ENCODE measurements around the gene CNP. TPM values are rescaled to one million over a fixed set of nuclear protein-coding genes. Genes with fewer than 3 reads are reported as not detected.

The CNP gene
- total RNA-seq, 1 experiment from 2014 or later = 78.5 TPM

DNA sequence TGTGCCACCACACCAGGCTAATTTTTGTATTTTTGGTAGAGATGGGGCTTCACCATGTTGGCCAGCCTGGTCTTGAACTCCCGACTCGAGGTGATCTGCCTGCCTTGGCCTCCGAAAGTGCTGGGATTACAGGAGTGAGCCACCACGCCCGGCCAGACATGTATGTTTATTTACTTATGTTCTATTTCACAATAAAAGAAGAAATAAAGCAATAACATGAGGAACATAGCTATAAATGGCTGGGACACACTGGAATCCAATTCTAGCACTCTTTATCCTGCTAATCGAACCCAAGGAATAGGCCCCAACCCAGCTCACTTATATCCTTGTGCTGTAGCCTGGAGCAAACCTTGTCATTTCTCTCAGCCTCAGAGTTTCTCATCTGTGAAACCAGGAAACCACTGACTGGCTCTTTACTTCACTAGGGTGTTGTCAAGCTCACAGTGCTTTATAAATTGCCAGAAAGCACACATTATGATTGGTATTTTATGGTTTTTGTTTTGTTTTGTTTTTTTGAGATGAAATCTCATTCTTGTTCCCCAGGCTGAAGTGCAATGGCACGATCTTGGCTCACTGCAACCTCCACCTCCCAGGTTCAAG, 40.5 kb upstream of the CNP start:
- Mint-ChIP-seq H3K9me3 (no peaks in the 10 kb centered on the region), H3K27ac (no peak overlapping the region), H3K4me1 (peaks cover 11 to 13% of the 10 kb centered on the region in 2 experiments), H3K27me3 (ENCODE audit: low read depth) (no peaks in the 10 kb centered on the region), H3K36me3 (ENCODE audit: insufficient read depth in 1 of 3, low read depth in 3 of 3) (no peaks in the 10 kb centered on the region), H3K4me3 (no peak overlapping the region)
- no peak overlapping the region for H3K18ac ChIP-seq (ENCODE audit: insufficient read length, low read depth, low read length)
- TF ChIP-seq, protein P1, sequence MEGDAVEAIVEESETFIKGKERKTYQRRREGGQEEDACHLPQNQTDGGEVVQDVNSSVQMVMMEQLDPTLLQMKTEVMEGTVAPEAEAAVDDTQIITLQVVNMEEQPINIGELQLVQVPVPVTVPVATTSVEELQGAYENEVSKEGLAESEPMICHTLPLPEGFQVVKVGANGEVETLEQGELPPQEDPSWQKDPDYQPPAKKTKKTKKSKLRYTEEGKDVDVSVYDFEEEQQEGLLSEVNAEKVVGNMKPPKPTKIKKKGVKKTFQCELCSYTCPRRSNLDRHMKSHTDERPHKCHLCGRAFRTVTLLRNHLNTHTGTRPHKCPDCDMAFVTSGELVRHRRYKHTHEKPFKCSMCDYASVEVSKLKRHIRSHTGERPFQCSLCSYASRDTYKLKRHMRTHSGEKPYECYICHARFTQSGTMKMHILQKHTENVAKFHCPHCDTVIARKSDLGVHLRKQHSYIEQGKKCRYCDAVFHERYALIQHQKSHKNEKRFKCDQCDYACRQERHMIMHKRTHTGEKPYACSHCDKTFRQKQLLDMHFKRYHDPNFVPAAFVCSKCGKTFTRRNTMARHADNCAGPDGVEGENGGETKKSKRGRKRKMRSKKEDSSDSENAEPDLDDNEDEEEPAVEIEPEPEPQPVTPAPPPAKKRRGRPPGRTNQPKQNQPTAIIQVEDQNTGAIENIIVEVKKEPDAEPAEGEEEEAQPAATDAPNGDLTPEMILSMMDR (conservative IDR thresholded peaks at IDR 0.05) = no peak
- no peaks in the 10 kb centered on the region for H4K20me1 ChIP-seq (ENCODE audit: control insufficient read depth, insufficient read depth, insufficient read length)
- no peak overlapping the region for H3K14ac ChIP-seq (ENCODE audit: insufficient read depth, low read length)
- H4K91ac ChIP-seq (ENCODE audit: insufficient read length, low read depth, low read length) = no peak overlapping the region
- no peak overlapping the region for H2AK5ac ChIP-seq (ENCODE audit: insufficient read length, low read length)
- no peak overlapping the region for H2BK15ac ChIP-seq (ENCODE audit: low read depth, low read length)
- no peak overlapping the region for H3K4me2 ChIP-seq (ENCODE audit: insufficient read depth, insufficient read length, low read length)
- H3K27me3 ChIP-seq (ENCODE audit: insufficient read depth, low read length) = no peaks in the 10 kb centered on the region
- no peak overlapping the region for H4K5ac ChIP-seq (ENCODE audit: insufficient read length, low read depth, low read length)
- H2BK120ac ChIP-seq (ENCODE audit: low read depth, low read length, poor library complexity, severe bottlenecking) = no peak overlapping the region
- H3K9ac ChIP-seq (ENCODE audit: extremely low read depth, insufficient read length, low read length) = no peak overlapping the region
- H3T11ph ChIP-seq (ENCODE audit: low read length) = no peak overlapping the region
- H3K4ac ChIP-seq (ENCODE audit: low read depth, low read length) = no peak overlapping the region
- H3K23me2 ChIP-seq (ENCODE audit: insufficient read length, low read depth, low read length, poor library complexity, severe bottlenecking) = peaks cover 6% of the 10 kb centered on the region
- H4K8ac ChIP-seq (replicated peaks; ENCODE audit: insufficient read length, low read depth, low read length) = no peak overlapping the region
- H2AFZ ChIP-seq (ENCODE audit: low read length) = no peak overlapping the region
- H3K9me3 ChIP-seq (ENCODE audit: control insufficient read depth, low read depth, low read length) = no peaks in the 10 kb centered on the region
- no peak for DNase-seq
- no peak overlapping the region for H3K27ac ChIP-seq (ENCODE audit: insufficient read length, low read depth, low read length)
- H2BK12ac ChIP-seq (ENCODE audit: insufficient read length, low read depth, low read length) = no peak overlapping the region
- no peak overlapping the region for H2BK20ac ChIP-seq (ENCODE audit: low read depth, low read length, poor library complexity, severe bottlenecking)
- no peaks in the 10 kb centered on the region for H3K4me1 ChIP-seq (ENCODE audit: insufficient read depth, low read length)
- H3K79me2 ChIP-seq (ENCODE audit: insufficient read depth, low read length) = peaks cover 2% of the 10 kb centered on the region; the same call in 1 of the 2 replicates
- no CpG with 5 or more reads among the region's 7 CpGs for WGBS (ENCODE audit: extremely low coverage, insufficient read length, low lambda C conversion rate)
- no peak overlapping the region for H3K23ac ChIP-seq (ENCODE audit: insufficient read length, low read depth, low read length)
- H2BK5ac ChIP-seq (ENCODE audit: insufficient read length, low read length) = no peak overlapping the region
- no peaks in the 10 kb centered on the region for H3K79me1 ChIP-seq (ENCODE audit: insufficient read depth, low read depth, low read length, poor library complexity, severe bottlenecking)
- no peak overlapping the region for H3K56ac ChIP-seq (ENCODE audit: insufficient read length, low read depth, low read length)
